GM23248 (cell line): Measurements from ENCODE around the gene ENTR1. TPM values are rescaled to one million over a fixed set of nuclear protein-coding genes. Genes with fewer than 3 reads are reported as not detected.

ENCODE experiments used
- DNase-seq: peaks from one replicate; pipeline ENCODE4 v3.0.0-alpha.2; 2015
- H2AFZ ChIP-seq: fragments of 200-600 bp; sonication (generic); 2 replicates; pipeline ENCODE4 v1.6.1; 2016; ENCODE audit warnings: antibody characterized with exemption
- H3F3A ChIP-seq: fragments of 200-600 bp; sonication (generic); 2 replicates; pipeline ENCODE4 v1.6.1; 2016; ENCODE audit warnings: mild to moderate bottlenecking, antibody characterized with exemption, mixed run types; ENCODE audit not compliant: insufficient read depth
- H3K27ac ChIP-seq: fragments of 200-600 bp; sonication (generic); 2 replicates; pipeline ENCODE4 v1.5.1; 2016; ENCODE audit warnings: mild to moderate bottlenecking
- H3K27me3 ChIP-seq: fragments of 200-600 bp; sonication (generic); replicated peaks from 2 replicates; pipeline ENCODE4 v1.6.1; 2016; ENCODE audit warnings: mild to moderate bottlenecking; ENCODE audit not compliant: insufficient read depth
- H3K36me3 ChIP-seq: fragments of 200-600 bp; sonication (generic); 2 replicates; pipeline ENCODE4 v1.6.1; 2016; ENCODE audit warnings: low read depth, mild to moderate bottlenecking
- H3K4me1 ChIP-seq: fragments of 200-600 bp; sonication (generic); 2 replicates; pipeline ENCODE4 v1.6.1; 2016; ENCODE audit warnings: mild to moderate bottlenecking; ENCODE audit not compliant: insufficient read depth
- H3K4me2 ChIP-seq: fragments of 200-600 bp; sonication (generic); one replicate; pipeline ENCODE4 v1.6.1; 2016; ENCODE audit warnings: mild to moderate bottlenecking; ENCODE audit not compliant: unreplicated experiment
- H3K4me3 ChIP-seq: fragments of 200-600 bp; sonication (generic); 2 replicates; pipeline ENCODE4 v1.5.1; 2016; ENCODE audit warnings: mild to moderate bottlenecking
- H3K79me2 ChIP-seq: fragments of 200-600 bp; sonication (generic); 2 replicates; pipeline ENCODE4 v1.6.1; 2016; ENCODE audit warnings: mild to moderate bottlenecking; ENCODE audit not compliant: insufficient read depth
- H3K9ac ChIP-seq: fragments of 200-600 bp; sonication (generic); 2 replicates; pipeline ENCODE4 v1.6.1; 2016; ENCODE audit warnings: mild to moderate bottlenecking
- H3K9me2 ChIP-seq: fragments of 200-600 bp; sonication (generic); 2 replicates; pipeline ENCODE4 v1.6.1; 2016; ENCODE audit warnings: mixed run types, mild to moderate bottlenecking, moderate library complexity; ENCODE audit not compliant: insufficient read depth
- H3K9me3 ChIP-seq: fragments of 200-600 bp; sonication (generic); one replicate; pipeline ENCODE4 v1.6.1; 2017; ENCODE audit warnings: low read depth
- H4K20me1 ChIP-seq: fragments of 200-600 bp; sonication (generic); 2 replicates; pipeline ENCODE4 v1.6.0; 2016; ENCODE audit not compliant: insufficient read depth
- EZH2 ChIP-seq: fragments of 200-600 bp; sonication (generic); IDR thresholded peaks from 2 replicates; pipeline ENCODE4 v1.6.1; 2018; ENCODE audit warnings: antibody characterized with exemption, mild to moderate bottlenecking; ENCODE audit not compliant: insufficient read depth, poor library complexity, severe bottlenecking
- EZH2phosphoT487 ChIP-seq: fragments of 200-600 bp; sonication (generic); IDR thresholded peaks from 2 replicates; pipeline ENCODE4 v1.6.1; 2018; ENCODE audit warnings: antibody characterized with exemption, moderate library complexity, mild to moderate bottlenecking, low read depth; ENCODE audit not compliant: insufficient read depth
- WGBS, 2 experiments: methylation state at CpG; one replicate each; pipeline ENCODE4 v1.1.6; 2015 to 2017; ENCODE audit warnings: low lambda C conversion rate in 2 of 2, low coverage in 1 of 2; ENCODE audit errors: missing lambda C conversion rate in 2 of 2; 5-methylcytosine and 5-hydroxymethylcytosine counted together
- in situ Hi-C: fragments of 300-500 bp; cut with MboI; formaldehyde crosslinking; loops from 2 replicates; pipeline ENCODE4 v1.15.0; 2020
- polyA plus RNA-seq: library from polyadenylated mRNA; unstranded; fragments of >200 nt; fragmentation: Nextera tagmentation; extraction: Ambion mirVana; gene quantifications from 2 replicates; pipeline ENCODE4 v1.2.1, GENCODE V29; 2016
- total RNA-seq: library from RNA; depleted of rRNA; stranded (reverse); fragments of >200 nt; shearing (Covaris generic); gene quantifications from 2 replicates; pipeline ENCODE4 v1.2.3, GENCODE V29; 2014

Gene ENTR1
- total and polyA plus RNA-seq, 2 experiments from 2014 or later, result 11.2 to 36.4 TPM

DNA sequence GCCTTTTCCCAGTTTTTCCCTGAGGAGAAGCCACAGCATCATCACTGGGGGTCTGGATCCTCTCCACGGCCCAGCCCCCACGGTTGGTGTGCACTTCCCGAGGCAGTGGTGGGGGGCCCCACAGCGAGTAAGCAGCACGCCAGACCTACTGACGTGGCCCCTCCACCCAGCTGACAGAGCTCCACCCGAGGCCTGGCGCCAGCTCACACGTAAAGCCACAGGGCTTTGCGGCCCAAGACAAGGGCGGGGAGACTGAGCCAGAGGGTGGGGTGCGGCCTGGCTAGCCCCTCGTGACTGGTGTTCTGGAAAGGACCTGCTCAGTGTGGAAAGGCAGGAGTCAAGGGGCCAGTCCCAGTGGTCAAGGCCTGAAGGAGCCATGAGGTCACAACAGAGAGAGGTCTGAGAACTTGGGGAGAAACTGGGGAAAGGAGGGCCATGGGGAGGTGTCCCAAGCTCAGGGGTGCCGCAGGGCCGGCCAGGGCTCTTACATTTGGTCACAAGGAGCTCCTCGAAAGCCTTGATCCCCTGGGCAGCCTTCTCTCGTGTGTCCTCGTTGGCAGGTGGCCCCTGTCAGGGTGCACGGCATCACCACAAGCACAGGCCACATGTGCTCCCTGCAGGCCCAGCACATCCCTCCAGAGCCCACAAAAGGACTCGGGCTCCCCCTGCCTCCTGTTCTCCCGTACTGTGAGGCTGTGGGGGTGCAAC lies 15.9 kb downstream of the ENTR1 start:
- H3K4me3 ChIP-seq, result no peak overlapping the region
- peaks cover 7% of the 10 kb centered on the region for H3K4me1 ChIP-seq
- H3K9me2 ChIP-seq, result no peaks in the 10 kb centered on the region
- no peak overlapping the region for H3K27ac ChIP-seq
- H3K9ac ChIP-seq, result no peak overlapping the region
- TF ChIP-seq EZH2, result no peak
- TF ChIP-seq EZH2phosphoT487, result no peak
- H3K79me2 ChIP-seq, result peaks cover 38% of the 10 kb centered on the region
- WGBS, 2 experiments, result 95% methylated on average over 19 to 21 of the region's 21 CpGs
- H2AFZ ChIP-seq, result no peak overlapping the region
- DNase-seq, result no peak
- H3K4me2 ChIP-seq, result no peak overlapping the region
- no peaks in the 10 kb centered on the region for H3K9me3 ChIP-seq
- in situ Hi-C loops, result no loop called here
- H3F3A ChIP-seq, result no peaks in the 10 kb centered on the region
- H4K20me1 ChIP-seq, result no peaks in the 10 kb centered on the region
- peaks cover 4% of the 10 kb centered on the region; the same call in 1 of the 2 replicates for H3K36me3 ChIP-seq
- H3K27me3 ChIP-seq, result no peaks in the 10 kb centered on the region

DNA sequence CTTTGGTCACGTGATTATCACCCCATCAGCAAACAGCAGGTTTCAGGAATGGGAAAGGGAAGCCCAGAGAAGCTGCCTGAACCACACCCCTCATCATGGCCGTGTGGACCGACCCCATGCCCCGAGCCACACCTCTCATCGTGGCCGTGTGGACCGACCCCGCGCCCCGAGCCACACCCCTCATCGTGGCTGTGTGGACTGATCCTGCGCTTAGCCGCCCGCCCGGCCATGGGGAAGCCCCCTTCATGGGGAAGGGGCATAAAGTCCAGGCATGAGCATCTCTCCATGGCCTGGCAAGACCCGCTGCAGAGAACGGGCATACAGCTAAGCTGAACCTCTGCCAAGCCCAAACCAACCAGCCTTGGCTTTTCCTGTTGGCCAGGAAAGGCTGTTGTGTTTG lies 16.9 kb downstream of the ENTR1 start:
- in situ Hi-C loops, result no loop called here
- H3K9me3 ChIP-seq, result no peaks in the 10 kb centered on the region
- H3K9me2 ChIP-seq, result no peaks in the 10 kb centered on the region
- H4K20me1 ChIP-seq, result no peaks in the 10 kb centered on the region
- no peak overlapping the region for H3K4me3 ChIP-seq
- no peak overlapping the region for H3K27ac ChIP-seq
- no peaks in the 10 kb centered on the region for H3F3A ChIP-seq
- H3K4me1 ChIP-seq, result peaks cover 2% of the 10 kb centered on the region
- H3K9ac ChIP-seq, result no peak overlapping the region
- no peaks in the 10 kb centered on the region for H3K27me3 ChIP-seq
- H2AFZ ChIP-seq, result no peak overlapping the region
- H3K79me2 ChIP-seq, result peaks cover 29% of the 10 kb centered on the region
- no peak overlapping the region for H3K4me2 ChIP-seq
- DNase-seq, result no peak
- peaks cover 11% of the 10 kb centered on the region; the same call in 1 of the 2 replicates for H3K36me3 ChIP-seq
- TF ChIP-seq EZH2, result no peak
- TF ChIP-seq EZH2phosphoT487, result no peak
- 85 to 86% methylated on average over 13 to 17 of the region's 17 CpGs for WGBS, 2 experiments

DNA sequence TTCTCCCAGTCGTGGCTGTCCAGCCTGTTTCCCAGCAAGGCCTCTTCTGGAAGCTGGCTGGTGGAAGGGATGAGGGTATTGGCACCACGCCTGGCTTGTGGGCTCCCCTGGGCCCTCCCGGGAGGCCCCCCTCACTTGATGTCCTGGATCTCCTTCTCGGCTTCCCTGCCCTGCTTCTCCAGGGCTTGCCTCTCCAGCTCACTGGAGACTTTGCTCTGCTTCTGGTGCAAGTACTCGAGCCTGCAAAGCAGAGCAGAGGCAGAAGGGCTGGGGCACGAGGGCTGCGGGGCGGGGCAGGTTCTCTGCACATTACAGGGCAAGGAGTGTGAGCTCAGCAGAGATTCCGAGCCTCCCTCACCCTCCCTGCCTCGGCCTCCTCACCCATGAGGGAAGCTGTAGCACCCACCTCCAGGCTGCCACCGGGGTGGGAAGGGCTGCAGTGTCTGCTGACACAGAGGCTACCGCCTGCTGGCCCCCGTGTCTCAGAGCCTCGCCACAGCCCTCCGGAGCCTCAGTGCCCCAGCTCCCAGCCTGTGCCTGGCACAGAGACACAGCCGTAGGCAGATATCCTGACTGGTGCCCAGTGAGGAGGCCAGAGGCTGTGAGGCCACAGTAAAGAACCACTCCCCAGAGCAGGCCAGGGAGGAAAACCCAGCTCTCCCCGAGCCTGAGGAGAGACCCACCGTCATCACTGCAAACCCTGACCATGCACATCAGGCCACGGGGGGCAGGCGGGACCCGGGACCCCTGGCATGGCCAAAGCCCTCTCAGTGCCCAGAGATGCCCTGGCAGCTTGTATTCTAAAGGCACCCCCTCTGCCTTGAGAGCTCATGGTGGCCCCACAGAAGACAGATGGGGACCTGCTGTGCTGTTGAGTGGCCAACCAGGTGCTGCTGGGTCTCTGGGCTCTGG lies 17.6 kb downstream of the ENTR1 start:
- Histone ChIP-seq H3K9ac (no peak overlapping the region), H3F3A (no peaks in the 10 kb centered on the region), H3K27ac (no peak overlapping the region), H2AFZ (no peak overlapping the region), H4K20me1 (no peaks in the 10 kb centered on the region), H3K4me2 (no peak overlapping the region), H3K79me2 (peaks cover 21% of the 10 kb centered on the region), H3K9me3 (no peaks in the 10 kb centered on the region), H3K36me3 (peaks cover 14% of the 10 kb centered on the region; the same call in 1 of the 2 replicates), H3K4me1 (no peaks in the 10 kb centered on the region), H3K4me3 (no peak overlapping the region), H3K9me2 (no peaks in the 10 kb centered on the region), H3K27me3 (no peaks in the 10 kb centered on the region)
- in situ Hi-C loops, result no loop called here
- no peak for TF ChIP-seq EZH2
- no peak for TF ChIP-seq EZH2phosphoT487
- WGBS, 2 experiments, result 86 to 89% methylated on average over 15 to 17 of the region's 21 CpGs
- no peak for DNase-seq

DNA sequence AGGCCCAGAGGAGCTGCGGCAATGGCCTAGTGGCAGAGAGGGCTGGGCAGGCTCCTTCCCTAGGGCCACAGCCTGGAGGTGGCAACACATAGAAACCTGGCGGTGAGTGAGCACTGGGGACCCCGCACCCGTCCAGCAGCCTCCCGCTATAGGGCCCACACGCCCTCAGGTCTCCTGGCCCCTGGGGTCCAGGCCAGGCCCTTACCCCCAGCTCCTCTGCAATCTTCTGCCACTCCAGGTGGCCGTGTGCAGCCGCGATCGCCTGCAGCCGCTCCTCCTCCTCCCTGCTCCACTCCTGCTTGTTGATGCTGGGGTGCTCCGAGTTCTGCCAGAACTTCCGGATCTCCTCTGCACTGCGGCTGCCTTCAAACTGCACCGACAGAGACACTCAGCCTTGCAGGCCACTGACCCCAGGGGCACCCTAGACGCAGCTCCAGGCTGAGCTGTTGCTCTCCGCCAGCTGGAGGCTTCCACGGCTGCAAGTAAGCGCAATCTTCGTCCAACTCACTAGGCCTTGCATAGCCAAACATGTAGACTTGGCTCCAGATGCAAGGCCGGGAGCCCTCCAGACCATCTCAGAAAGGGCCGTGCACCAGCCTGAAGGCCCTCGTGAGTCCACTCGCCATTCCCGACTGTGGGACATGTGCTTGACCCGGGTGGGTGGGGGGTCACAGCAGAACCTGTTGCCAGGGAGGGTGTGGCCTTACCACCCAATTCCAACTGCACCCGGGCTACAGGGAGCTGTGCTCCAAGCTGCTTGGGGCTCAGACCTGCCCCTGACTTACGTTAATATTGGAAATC lies 18.5 kb downstream of the ENTR1 start:
- Histone ChIP-seq H3K4me2 (no peak overlapping the region), H3K4me3 (no peak overlapping the region), H3K27ac (no peak overlapping the region), H3K27me3 (no peaks in the 10 kb centered on the region), H3K9me3 (no peaks in the 10 kb centered on the region), H4K20me1 (no peaks in the 10 kb centered on the region), H3K4me1 (no peaks in the 10 kb centered on the region), H3K79me2 (peaks cover 16% of the 10 kb centered on the region), H2AFZ (no peak overlapping the region), H3K9me2 (no peaks in the 10 kb centered on the region), H3K9ac (no peak overlapping the region), H3K36me3 (peaks cover 14% of the 10 kb centered on the region; the same call in 1 of the 2 replicates), H3F3A (no peaks in the 10 kb centered on the region)
- in situ Hi-C loops, result no loop called here
- TF ChIP-seq EZH2phosphoT487 (no peak), EZH2 (no peak)
- WGBS, 2 experiments, result 87 to 88% methylated on average over 25 to 27 of the region's 28 CpGs
- DNase-seq, result no peak
